Ovary (tissue), 9 donors: ENCODE data around the gene ZDHHC1. TPM values are rescaled to one million over a fixed set of nuclear protein-coding genes. Genes with fewer than 3 reads are reported as not detected.

ENCODE experiments used
- DNase-seq, 5 donors: peaks; one replicate each; pipeline ENCODE4 v3.0.0-alpha.2; 2019 to 2020
- H3K27ac ChIP-seq, 2 donors: fragments of 200-600 bp; one replicate each; pipeline versions ENCODE4 v1.5.1 to v1.8.0; 2019 to 2022
- H3K27me3 ChIP-seq: fragments of 200-600 bp; one replicate; pipeline ENCODE4 v1.8.0; 2022
- H3K36me3 ChIP-seq: fragments of 200-600 bp; sonication (generic); one replicate; pipeline ENCODE4 v1.5.1; 2019
- H3K4me1 ChIP-seq: one replicate; pipeline ENCODE4 v1.8.1; 2013; ENCODE audit warnings: mild to moderate bottlenecking, moderate library complexity; ENCODE audit not compliant: insufficient read depth
- H3K4me3 ChIP-seq: fragments of 200-600 bp; sonication (generic); one replicate; pipeline ENCODE4 v1.5.1; 2017
- H3K9me3 ChIP-seq, 2 donors: fragments of 200-600 bp in 1 of 2; sonication (generic) in 1 of 2; one replicate each; pipeline versions ENCODE4 v1.5.1 to v1.8.1; 2013 to 2019; ENCODE audit warnings: mild to moderate bottlenecking in 1 of 2, moderate library complexity in 1 of 2
- EP300 ChIP-seq: sonication (generic); formaldehyde crosslinking; IDR thresholded peaks from one replicate; pipeline ENCODE4 v1.6.1; 2017; ENCODE audit warnings: antibody characterized with exemption
- POLR2A ChIP-seq: fragments of 450-650 bp; IDR thresholded peaks from one replicate; pipeline ENCODE4 v1.6.1; 2017; ENCODE audit warnings: antibody characterized with exemption, mild to moderate bottlenecking, moderate library complexity
- WGBS, 3 donors: extraction: QIAGEN DNeasy Blood & Tissue Kit in 1 of 3; methylation state at CpG; one replicate each; pipeline versions ENCODE4 v1.1.5 to v1.1.7; 2013 to 2017; 5-methylcytosine and 5-hydroxymethylcytosine counted together
- intact Hi-C, 4 donors: fragments of 100-400 bp; cut with DNase I; formaldehyde crosslinking; loops; one replicate each; pipeline versions ENCODE4 v1.11.0 to v1.15.1; 2022 to 2023
- polyA plus RNA-seq, 2 donors: library from polyadenylated mRNA; stranded (reverse); fragments of 200-250 nt in 1 of 2; fragments of 350-450 nt in 1 of 2; fragmentation: Illumina TruSeq in 1 of 2; extraction: RNeasy Lipid Tissue Mini Kit (QIAGEN cat#74804) in 1 of 2; gene quantifications; one replicate each; pipeline ENCODE4 v1.2.3, GENCODE V29; 2013 to 2014
- total RNA-seq, 7 donors: library from RNA; depleted of rRNA in 2 of 7; stranded (reverse); fragments of >200 nt in 2 of 7; fragmentation: NEBNext Ultra II Directional in 3 of 7; extraction: Animal tissue kit (Norgen Biotek cat#: 25700) in 3 of 7; gene quantifications; one replicate each; pipeline versions ENCODE4 v1.1.0 to v1.2.4, GENCODE V29; 2016 to 2023
- TF ChIP-seq, protein P1 (sequence below), 3 donors: fragments of 450-650 bp in 2 of 3; fragments of 200-600 bp in 1 of 3; IDR thresholded peaks; one replicate each; pipeline versions ENCODE4 v1.5.1 to v1.8.0; 2016 to 2022; ENCODE audit warnings: antibody characterized with exemption in 3 of 3, mild to moderate bottlenecking in 1 of 3
- donor health status: DM: no; HTN: no; CAD: no; lungs with moderate emphysema.
- donor health status: DM: no; HTN: no; CAD: no.
- donor health status: Bipolar disorder and iron deficiency.
- donor health status: DM: yes; HTN: yes; CAD: no.
- donor health status: DM: no; HTN: no; CAD: no.
- donor health status: DM: yes; HTN: yes; CAD: no.

ZDHHC1 gene
- total and polyA plus RNA-seq, 9 donors: 1.4 to 45.5 (median 21.9) TPM

DNA sequence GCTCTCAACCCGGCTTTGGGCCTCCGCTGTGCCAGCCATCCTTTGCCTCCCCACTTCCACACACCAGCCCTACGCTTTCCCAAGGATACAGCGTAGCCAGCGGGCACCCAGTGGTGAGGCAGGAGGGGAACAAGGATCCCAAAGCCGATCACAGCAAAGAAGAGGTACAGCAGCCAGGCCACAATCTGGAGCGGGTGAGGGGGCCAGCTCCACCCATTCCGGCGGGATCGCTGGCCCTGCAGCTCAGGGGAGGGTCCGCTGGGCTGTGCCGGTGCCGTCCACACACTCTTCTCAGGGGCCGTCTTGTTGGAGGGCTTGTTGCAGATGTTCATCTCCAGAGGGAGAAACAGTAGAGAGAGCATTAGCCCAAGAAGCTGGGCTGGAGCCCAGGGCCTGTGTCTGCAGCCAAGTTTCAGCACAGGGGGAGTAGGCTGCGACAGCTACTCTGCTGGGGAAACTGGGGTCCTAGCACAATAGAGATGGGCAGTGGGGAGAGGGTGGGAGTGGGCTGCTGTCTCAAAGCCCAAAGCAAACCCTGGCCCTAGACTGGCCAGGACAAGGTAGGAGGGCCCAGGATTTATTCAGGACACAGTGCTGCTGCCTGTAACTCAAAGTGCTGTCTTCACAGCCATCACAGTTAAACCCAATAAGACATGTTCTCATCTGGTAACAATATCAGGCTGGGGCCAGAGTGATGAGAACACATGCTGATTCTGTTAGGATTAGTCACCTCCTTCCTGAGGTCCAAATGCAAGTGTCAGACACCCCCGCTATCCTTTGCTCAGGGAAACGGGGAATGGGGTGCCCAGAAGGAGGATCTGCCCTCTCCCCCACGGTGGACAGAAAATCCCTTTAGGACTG is 9.9 kb downstream of the ZDHHC1 start:
- intact Hi-C loops: loop anchor here in 1 of 4 donors (5.0 kb wide), 1 partner anchor 124 kb away; no protein-coding TSS in a partner anchor
- peak in 2 of 5 donors; percentile 42 to 63 for DNase-seq
- no peak overlapping the region for H3K4me3 ChIP-seq
- H3K27me3 ChIP-seq: no peaks in the 10 kb centered on the region
- WGBS, 3 donors: 46 to 60% (median 54%) methylated on average over 18 of the region's 18 CpGs
- no peaks in the 10 kb centered on the region for H3K9me3 ChIP-seq
- TF ChIP-seq, protein P1, sequence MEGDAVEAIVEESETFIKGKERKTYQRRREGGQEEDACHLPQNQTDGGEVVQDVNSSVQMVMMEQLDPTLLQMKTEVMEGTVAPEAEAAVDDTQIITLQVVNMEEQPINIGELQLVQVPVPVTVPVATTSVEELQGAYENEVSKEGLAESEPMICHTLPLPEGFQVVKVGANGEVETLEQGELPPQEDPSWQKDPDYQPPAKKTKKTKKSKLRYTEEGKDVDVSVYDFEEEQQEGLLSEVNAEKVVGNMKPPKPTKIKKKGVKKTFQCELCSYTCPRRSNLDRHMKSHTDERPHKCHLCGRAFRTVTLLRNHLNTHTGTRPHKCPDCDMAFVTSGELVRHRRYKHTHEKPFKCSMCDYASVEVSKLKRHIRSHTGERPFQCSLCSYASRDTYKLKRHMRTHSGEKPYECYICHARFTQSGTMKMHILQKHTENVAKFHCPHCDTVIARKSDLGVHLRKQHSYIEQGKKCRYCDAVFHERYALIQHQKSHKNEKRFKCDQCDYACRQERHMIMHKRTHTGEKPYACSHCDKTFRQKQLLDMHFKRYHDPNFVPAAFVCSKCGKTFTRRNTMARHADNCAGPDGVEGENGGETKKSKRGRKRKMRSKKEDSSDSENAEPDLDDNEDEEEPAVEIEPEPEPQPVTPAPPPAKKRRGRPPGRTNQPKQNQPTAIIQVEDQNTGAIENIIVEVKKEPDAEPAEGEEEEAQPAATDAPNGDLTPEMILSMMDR (IDR thresholded peaks at IDR 0.05): no peak
- no peak for TF ChIP-seq EP300
- no peak for TF ChIP-seq POLR2A
- H3K4me1 ChIP-seq: no peaks in the 10 kb centered on the region
- no peak overlapping the region for H3K27ac ChIP-seq
- no peaks in the 10 kb centered on the region for H3K36me3 ChIP-seq

DNA sequence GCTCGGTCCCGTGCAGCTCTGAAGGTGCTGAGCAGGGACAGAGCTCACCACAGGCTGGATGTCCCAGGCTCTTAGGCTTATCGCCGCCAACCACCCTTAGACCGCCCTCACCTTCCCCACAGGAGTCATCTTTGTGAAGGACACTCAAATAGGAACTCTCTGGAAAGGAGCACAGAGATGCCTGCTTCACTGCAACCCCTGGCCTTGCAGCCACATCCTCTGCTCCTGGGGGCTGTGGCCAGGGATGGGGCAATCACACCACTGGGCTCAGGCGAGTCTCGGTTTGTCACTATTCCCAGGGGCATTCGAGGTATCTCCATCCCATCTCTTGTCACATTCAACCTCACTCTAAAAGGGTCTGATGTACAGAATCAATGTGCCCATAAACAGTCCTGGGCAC is 10.9 kb downstream of the ZDHHC1 start:
- Histone ChIP-seq H3K9me3 (no peaks in the 10 kb centered on the region), H3K36me3 (no peaks in the 10 kb centered on the region), H3K27ac (no peak overlapping the region), H3K27me3 (no peaks in the 10 kb centered on the region), H3K4me1 (no peaks in the 10 kb centered on the region), H3K4me3 (no peak overlapping the region)
- TF ChIP-seq, protein P1 (IDR thresholded peaks at IDR 0.05): no peak
- TF ChIP-seq POLR2A (no peak), EP300 (no peak)
- no peak for DNase-seq
- intact Hi-C loops: loop anchor here in 1 of 4 donors (5.0 kb wide), 1 partner anchor 123 kb away; no protein-coding TSS in a partner anchor
- 91 to 94% (median 93%) methylated on average over 8 of the region's 8 CpGs for WGBS, 3 donors

DNA sequence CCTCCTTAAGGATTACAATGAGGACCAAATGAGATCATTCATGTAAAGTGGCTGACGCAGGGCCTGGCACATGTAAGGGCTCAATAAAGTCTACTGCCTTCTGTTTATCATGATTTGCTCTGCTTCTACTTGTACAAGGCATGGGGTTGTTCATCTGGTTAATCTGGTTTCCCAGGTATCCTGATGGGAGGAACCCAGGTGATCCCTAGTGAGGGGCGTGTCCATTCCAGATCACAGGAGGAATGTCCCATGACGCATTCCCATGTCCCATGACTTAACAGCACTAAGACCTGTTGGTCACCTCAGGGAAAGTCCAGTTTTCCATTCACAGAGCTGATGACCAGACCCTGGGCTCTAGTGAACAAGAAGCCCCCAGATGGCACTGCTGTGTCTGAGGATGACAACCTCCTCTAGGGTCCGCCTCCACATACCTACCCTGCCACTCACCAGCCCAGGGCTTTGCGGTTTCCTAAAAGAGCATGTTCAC is 11.5 kb downstream of the ZDHHC1 start:
- Histone ChIP-seq H3K27ac (no peak overlapping the region), H3K36me3 (no peaks in the 10 kb centered on the region), H3K4me1 (no peaks in the 10 kb centered on the region), H3K4me3 (no peak overlapping the region), H3K27me3 (no peaks in the 10 kb centered on the region), H3K9me3 (no peaks in the 10 kb centered on the region)
- WGBS, 3 donors: 94 to 95% (median 94%) methylated on average over 5 of the region's 5 CpGs
- no peak for DNase-seq
- TF ChIP-seq POLR2A (no peak), EP300 (no peak)
- TF ChIP-seq, protein P1 (IDR thresholded peaks at IDR 0.05): no peak
- intact Hi-C loops: loop anchor here in 1 of 4 donors (5.0 kb wide), 1 partner anchor 122 kb away; no protein-coding TSS in a partner anchor

DNA sequence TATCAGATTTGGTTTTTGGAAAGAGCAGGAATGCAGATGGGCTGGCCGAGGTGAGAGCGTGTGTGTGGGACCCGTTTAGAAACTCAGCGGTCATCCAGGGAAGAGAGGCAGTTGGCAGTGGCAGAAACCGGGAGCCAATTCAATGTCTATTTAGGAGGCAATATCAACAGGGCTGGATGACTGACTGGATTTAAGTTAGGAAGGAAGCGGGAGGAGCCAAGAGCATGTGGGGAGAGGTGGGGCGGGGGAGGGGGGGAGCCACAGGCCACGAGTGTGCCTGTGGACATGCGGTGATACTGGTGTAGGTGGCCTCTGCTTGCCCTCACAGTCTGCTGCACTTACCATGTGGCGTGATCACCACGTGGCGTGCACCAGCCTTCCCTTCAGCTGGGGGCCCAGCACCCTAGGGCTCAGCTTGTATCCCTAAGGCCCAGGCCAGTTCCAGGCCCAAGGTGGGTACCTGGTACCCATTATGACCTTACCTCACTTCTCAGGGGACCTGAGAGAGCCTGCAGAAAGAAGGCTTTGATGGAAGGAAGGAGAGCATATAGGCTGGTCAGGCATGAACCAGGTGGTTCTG is 12.2 kb downstream of the ZDHHC1 start:
- no peak overlapping the region for H3K4me3 ChIP-seq
- intact Hi-C loops: no loop called here
- DNase-seq: no peak
- no peaks in the 10 kb centered on the region for H3K36me3 ChIP-seq
- WGBS, 3 donors: 84 to 91% (median 89%) methylated on average over 12 of the region's 12 CpGs
- TF ChIP-seq, protein P1 (IDR thresholded peaks at IDR 0.05): no peak
- TF ChIP-seq EP300: no peak
- no peak for TF ChIP-seq POLR2A
- no peaks in the 10 kb centered on the region for H3K27me3 ChIP-seq
- peaks cover 2% of the 10 kb centered on the region for H3K4me1 ChIP-seq
- H3K27ac ChIP-seq: no peak overlapping the region
- no peaks in the 10 kb centered on the region for H3K9me3 ChIP-seq
